Left ventricle myocardium inferior (tissue), 1 donor: Measurements from ENCODE around the gene SUMO3. TPM values are rescaled to one million over a fixed set of nuclear protein-coding genes. Genes with fewer than 3 reads are reported as not detected.
A peak's percentile ranks its signal among the peaks of the same experiment; 100 is the strongest.

Source experiments
- DNase-seq: peaks from one replicate; pipeline ENCODE4 v3.0.0-alpha.2; 2020
- H3K27ac ChIP-seq: fragments of 200-600 bp; replicated peaks from 2 replicates; pipeline ENCODE4 v1.8.0; 2021
- H3K27me3 ChIP-seq: fragments of 200-600 bp; 2 replicates; pipeline ENCODE4 v1.8.0; 2021; ENCODE audit warnings: low read depth
- H3K36me3 ChIP-seq: fragments of 200-600 bp; 2 replicates; pipeline ENCODE4 v1.8.0; 2021
- H3K4me1 ChIP-seq: fragments of 200-600 bp; 2 replicates; pipeline ENCODE4 v1.8.0; 2021
- H3K4me3 ChIP-seq: fragments of 200-600 bp; 2 replicates; pipeline ENCODE4 v1.8.0; 2021; ENCODE audit warnings: mild to moderate bottlenecking, moderate library complexity
- H3K9me3 ChIP-seq: fragments of 200-600 bp; replicated peaks from 2 replicates; pipeline ENCODE4 v1.8.0; 2021
- intact Hi-C: fragments of 100-400 bp; cut with micrococcal nuclease; formaldehyde crosslinking; loops from one replicate; pipeline ENCODE4 v1.11.0; 2022
- total RNA-seq: library from RNA; stranded (reverse); fragmentation: NEBNext Ultra II Directional; extraction: Animal tissue kit (Norgen Biotek cat#: 25700); gene quantifications from one replicate; pipeline ENCODE4 v1.2.1, GENCODE V29; 2021
- TF ChIP-seq, protein P1 (sequence below): fragments of 200-600 bp; IDR thresholded peaks from 2 replicates; pipeline ENCODE4 v1.8.0; 2021; ENCODE audit warnings: antibody characterized with exemption, mild to moderate bottlenecking, borderline replicate concordance
- donor health status: DM: no; HTN: yes; CAD: no; lungs with severe emphysema.

SUMO3 gene
- total RNA-seq, 1 donor from 2014 or later, result 75.5 TPM

DNA sequence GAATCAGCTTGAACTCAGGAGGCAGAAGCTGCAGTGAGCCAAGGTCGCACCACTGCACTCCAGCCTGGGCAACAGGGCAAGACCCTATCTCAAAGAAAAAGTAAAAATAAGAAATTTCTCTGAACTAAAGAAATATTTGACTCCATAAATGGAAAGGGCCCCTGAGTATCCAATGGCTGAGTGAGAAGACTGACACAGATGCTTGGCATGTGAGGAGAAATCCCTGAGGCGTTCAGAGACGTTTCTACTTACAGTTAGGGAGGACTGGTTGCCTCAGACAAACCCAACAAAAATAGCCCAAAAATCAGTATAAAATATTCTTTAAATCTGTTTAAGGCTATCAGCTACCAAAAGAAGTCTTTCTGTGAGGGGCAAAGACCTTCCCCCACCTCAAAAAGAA, 3.0 kb upstream of the SUMO3 start:
- H3K27ac ChIP-seq, result no peak overlapping the region
- peaks cover 48% of the 10 kb centered on the region for H3K9me3 ChIP-seq
- no peaks in the 10 kb centered on the region for H3K36me3 ChIP-seq
- H3K27me3 ChIP-seq, result no peaks in the 10 kb centered on the region
- intact Hi-C loops, result no loop called here
- TF ChIP-seq, protein P1, sequence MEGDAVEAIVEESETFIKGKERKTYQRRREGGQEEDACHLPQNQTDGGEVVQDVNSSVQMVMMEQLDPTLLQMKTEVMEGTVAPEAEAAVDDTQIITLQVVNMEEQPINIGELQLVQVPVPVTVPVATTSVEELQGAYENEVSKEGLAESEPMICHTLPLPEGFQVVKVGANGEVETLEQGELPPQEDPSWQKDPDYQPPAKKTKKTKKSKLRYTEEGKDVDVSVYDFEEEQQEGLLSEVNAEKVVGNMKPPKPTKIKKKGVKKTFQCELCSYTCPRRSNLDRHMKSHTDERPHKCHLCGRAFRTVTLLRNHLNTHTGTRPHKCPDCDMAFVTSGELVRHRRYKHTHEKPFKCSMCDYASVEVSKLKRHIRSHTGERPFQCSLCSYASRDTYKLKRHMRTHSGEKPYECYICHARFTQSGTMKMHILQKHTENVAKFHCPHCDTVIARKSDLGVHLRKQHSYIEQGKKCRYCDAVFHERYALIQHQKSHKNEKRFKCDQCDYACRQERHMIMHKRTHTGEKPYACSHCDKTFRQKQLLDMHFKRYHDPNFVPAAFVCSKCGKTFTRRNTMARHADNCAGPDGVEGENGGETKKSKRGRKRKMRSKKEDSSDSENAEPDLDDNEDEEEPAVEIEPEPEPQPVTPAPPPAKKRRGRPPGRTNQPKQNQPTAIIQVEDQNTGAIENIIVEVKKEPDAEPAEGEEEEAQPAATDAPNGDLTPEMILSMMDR, result no peak
- H3K4me1 ChIP-seq, result peaks cover 25% of the 10 kb centered on the region
- no peak overlapping the region for H3K4me3 ChIP-seq
- DNase-seq, result no peak

DNA sequence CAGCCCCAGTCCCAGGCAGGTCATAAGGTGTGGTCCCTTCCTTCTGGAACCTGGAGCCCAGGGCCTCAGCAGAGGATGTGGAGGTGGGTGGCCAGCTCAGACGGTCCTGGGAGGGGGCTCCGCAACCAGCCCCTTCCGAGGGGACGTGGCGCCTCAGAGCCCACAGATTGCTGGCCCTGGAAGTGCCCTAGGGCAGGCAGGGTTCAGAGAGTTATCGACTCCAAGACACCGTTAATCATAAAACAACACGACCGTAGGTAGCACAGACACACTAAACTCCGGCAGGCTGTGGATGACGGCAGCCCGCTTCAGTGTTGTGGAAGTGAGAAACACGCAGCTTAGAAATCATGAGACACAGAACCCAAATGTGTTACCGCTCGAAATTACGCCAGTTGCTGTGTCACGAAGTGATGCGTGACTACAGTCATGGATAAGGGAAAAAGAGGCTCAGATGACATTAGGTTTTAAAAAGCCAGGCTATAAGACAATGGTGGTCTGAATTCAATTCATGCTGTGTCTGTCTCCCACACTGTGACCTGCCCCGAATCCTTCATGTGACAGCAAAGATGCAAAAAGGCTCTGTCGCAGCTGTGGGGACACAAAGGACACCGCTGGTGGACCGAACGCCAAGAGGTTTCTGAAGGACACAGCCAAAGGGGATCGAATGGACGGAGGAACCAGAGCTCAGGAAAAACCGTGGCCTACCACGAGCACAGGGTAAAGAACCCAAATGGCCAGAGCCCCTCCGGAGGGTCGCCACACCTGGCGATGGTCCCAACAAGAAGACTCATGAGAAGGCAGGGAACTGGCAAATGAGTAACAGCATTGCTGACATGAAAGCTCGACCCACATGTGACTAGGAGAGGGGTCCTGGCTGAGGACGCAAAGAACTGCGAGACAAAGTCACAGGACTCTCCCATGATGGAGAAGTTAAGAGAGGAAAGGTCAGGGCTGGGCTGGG, 1.7 kb upstream of the SUMO3 start:
- no peaks in the 10 kb centered on the region for H3K36me3 ChIP-seq
- H3K27me3 ChIP-seq, result no peaks in the 10 kb centered on the region
- H3K27ac ChIP-seq, result no peak overlapping the region
- peaks cover 38% of the 10 kb centered on the region for H3K4me1 ChIP-seq
- TF ChIP-seq, protein P1, result no peak
- no peak for DNase-seq
- intact Hi-C loops, result no loop called here
- no peak overlapping the region for H3K4me3 ChIP-seq
- peaks cover 48% of the 10 kb centered on the region for H3K9me3 ChIP-seq

DNA sequence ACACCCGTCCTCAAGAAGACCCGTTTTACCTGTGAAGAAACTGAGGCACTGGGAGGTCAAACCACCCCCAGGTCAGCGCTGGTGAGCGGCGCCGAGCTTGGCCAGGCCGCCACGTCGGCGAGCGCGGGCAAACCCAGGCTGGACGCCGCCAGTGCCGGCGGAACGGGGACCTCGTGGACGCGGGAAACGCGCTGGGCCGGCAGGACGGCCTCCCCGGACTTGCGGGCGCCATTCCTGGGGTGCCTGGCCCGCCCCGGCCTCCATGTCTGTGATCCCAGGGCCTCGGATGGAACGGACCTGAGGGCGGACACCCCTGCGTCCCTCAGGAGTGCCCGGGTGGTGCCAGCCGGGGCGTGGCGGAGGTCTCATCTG, 764 bp upstream of the SUMO3 start:
- peaks cover 45% of the 10 kb centered on the region for H3K9me3 ChIP-seq
- H3K4me1 ChIP-seq, result peaks cover 45% of the 10 kb centered on the region
- peak overlapping the region; percentile 90 for H3K4me3 ChIP-seq
- TF ChIP-seq, protein P1, result no peak
- peaks cover 3% of the 10 kb centered on the region for H3K36me3 ChIP-seq
- H3K27ac ChIP-seq, result peak overlapping the region; percentile 94
- no peaks in the 10 kb centered on the region for H3K27me3 ChIP-seq
- intact Hi-C loops, result no loop called here
- DNase-seq, result no peak

DNA sequence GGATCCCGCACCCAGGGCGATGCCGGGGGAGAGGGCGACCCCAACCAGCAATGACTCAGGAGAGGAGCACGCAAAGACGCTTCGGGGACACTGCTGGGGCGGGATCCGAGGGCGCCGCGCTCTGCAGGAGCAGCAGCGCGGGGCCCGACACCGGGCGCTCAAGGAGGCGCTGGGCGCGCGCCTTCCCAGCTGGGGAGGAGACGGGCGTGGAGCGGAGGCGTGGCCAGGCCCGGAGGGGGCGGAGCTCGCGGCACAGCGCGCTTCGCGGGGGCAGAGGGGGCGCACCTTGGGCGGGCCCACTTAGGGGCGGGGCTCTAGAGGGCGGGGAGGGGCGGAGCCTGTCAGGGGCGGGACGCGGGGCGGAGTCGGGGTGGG, 369 bp downstream of the SUMO3 start:
- Histone ChIP-seq H3K27me3 (no peaks in the 10 kb centered on the region), H3K36me3 (peaks cover 14% of the 10 kb centered on the region), H3K9me3 (peaks cover 34% of the 10 kb centered on the region), H3K27ac (peak overlapping the region; percentile 94), H3K4me3 (peak overlapping the region; percentile 90), H3K4me1 (peaks cover 45% of the 10 kb centered on the region)
- DNase-seq, result peak; percentile 92
- TF ChIP-seq, protein P1, result no peak
- intact Hi-C loops, result no loop called here

DNA sequence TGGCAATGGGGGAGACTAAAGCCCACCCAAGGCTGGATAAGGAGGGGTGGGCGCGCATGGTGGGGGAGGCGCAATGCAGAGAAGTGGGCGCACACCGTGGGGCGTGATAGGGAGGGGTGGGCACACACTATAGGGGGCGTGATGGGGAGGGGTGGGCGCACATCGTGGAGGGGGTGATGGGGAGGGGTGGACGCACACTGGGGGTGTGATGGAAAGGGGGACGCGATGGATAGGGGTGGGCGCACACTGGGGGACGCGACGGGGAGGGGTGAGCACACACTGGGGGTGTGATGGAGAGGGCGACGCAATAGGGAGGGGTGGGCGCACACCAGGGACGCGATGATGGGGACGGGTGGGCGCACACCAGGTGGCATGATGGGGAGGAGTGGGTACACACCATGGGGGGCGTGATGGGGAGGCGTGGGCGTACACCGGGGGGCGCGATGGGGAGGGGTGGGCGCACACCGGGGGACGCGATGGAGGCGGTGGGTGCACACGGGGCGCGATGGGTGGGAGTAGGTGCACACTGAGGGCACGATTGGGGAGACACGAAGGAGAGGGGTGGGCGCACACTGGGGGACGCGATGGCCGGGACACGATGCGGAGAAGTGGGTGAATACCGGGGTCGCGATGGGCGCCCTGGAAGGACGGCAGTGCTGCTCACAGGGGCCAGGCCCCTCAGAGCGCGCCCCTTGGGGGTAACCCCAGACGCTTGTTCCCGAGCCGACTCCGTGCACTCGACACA, 929 bp downstream of the SUMO3 start:
- DNase-seq, result no peak
- no peaks in the 10 kb centered on the region for H3K27me3 ChIP-seq
- TF ChIP-seq, protein P1, result no peak

More for the DNA sequence above, 929 bp downstream of the SUMO3 start:
- intact Hi-C loops, result no loop called here
- peaks cover 45% of the 10 kb centered on the region for H3K4me1 ChIP-seq
- peak overlapping the region; percentile 94 for H3K27ac ChIP-seq
- H3K4me3 ChIP-seq, result peak overlapping the region; percentile 90
- H3K9me3 ChIP-seq, result peaks cover 28% of the 10 kb centered on the region
- H3K36me3 ChIP-seq, result peaks cover 20% of the 10 kb centered on the region
